KMS-11 (cell line): ENCODE data around the gene PAQR6.

ENCODE experiments used
- H2AFZ ChIP-seq: fragments of 200-600 bp; sonication (generic); 2 replicates; pipeline ENCODE4 v1.6.1; 2016; ENCODE audit warnings: antibody characterized with exemption, mixed run types, low read depth
- H3K27ac ChIP-seq: fragments of 200-600 bp; sonication (generic); 2 replicates; pipeline ENCODE4 v1.6.1; 2016; ENCODE audit warnings: mild to moderate bottlenecking, mixed run types
- H3K27me3 ChIP-seq: fragments of 200-600 bp; sonication (generic); 2 replicates; pipeline ENCODE4 v1.6.1; 2017; ENCODE audit warnings: mild to moderate bottlenecking, low read depth, mixed run types, moderate library complexity; ENCODE audit not compliant: insufficient read depth
- H3K36me3 ChIP-seq: fragments of 200-600 bp; sonication (generic); 2 replicates; pipeline ENCODE4 v1.6.1; 2017; ENCODE audit warnings: mild to moderate bottlenecking, mixed run types; ENCODE audit not compliant: insufficient read depth
- H3K4me1 ChIP-seq: fragments of 200-600 bp; sonication (generic); 2 replicates; pipeline ENCODE4 v1.6.1; 2016; ENCODE audit warnings: mild to moderate bottlenecking, low read depth, mixed run types; ENCODE audit not compliant: poor library complexity, severe bottlenecking
- H3K4me2 ChIP-seq: fragments of 200-600 bp; sonication (generic); 2 replicates; pipeline ENCODE4 v1.7.0; 2016; ENCODE audit warnings: mild to moderate bottlenecking, mixed run types
- H3K4me3 ChIP-seq: fragments of 200-600 bp; sonication (generic); IDR thresholded peaks from 2 replicates; pipeline ENCODE4 v1.6.1; 2017; ENCODE audit warnings: low read depth, low read length, mixed read lengths; ENCODE audit not compliant: insufficient read depth
- H3K79me2 ChIP-seq: fragments of 200-600 bp; sonication (generic); 2 replicates; pipeline ENCODE4 v1.6.1; 2016; ENCODE audit warnings: low read depth, mixed run types; ENCODE audit not compliant: insufficient read depth
- H3K9ac ChIP-seq: fragments of 200-600 bp; sonication (generic); 2 replicates; pipeline ENCODE4 v1.6.1; 2016; ENCODE audit warnings: mild to moderate bottlenecking, mixed run types
- H4K20me1 ChIP-seq: fragments of 200-600 bp; sonication (generic); 2 replicates; pipeline ENCODE4 v1.6.1; 2016; ENCODE audit warnings: mild to moderate bottlenecking, mixed run types; ENCODE audit not compliant: insufficient read depth
- TF ChIP-seq, protein P1 (sequence below): fragments of 200-600 bp; sonication (generic); conservative IDR thresholded peaks from 2 replicates; pipeline ENCODE4 v1.6.1; 2017; ENCODE audit warnings: low read depth, mild to moderate bottlenecking, antibody characterized with exemption, low read length, moderate library complexity, mixed read lengths

PAQR6 gene

DNA sequence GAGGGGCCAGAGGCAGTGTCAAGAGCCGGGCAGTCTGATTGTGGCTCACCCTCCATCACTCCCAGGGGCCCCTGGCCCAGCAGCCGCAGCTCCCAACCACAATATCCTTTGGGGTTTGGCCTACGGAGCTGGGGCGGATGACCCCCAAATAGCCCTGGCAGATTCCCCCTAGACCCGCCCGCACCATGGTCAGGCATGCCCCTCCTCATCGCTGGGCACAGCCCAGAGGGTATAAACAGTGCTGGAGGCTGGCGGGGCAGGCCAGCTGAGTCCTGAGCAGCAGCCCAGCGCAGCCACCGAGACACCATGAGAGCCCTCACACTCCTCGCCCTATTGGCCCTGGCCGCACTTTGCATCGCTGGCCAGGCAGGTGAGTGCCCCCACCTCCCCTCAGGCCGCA, 5.9 kb downstream of the PAQR6 start, which contains the start of gene BGLAP:
Gene BGLAP (plus strand): TSS at position 259 of the 400 bp plus-strand sequence. CDS start 48 bp downstream, at position 307.
- Histone ChIP-seq H4K20me1 (no peaks in the 10 kb centered on the region), H3K9ac (no peak within 1 kb of the TSS), H3K4me3 (no peak within 1 kb of the TSS), H3K4me2 (no peak within 1 kb of the TSS), H3K4me1 (no peaks in the 10 kb centered on the region), H3K27me3 (no peaks in the 10 kb centered on the region), H3K27ac (no peak within 1 kb of the TSS), H3K79me2 (no peaks in the 10 kb centered on the region), H2AFZ (no peak within 1 kb of the TSS), H3K36me3 (no peaks in the 10 kb centered on the region)
- TF ChIP-seq, protein P1, sequence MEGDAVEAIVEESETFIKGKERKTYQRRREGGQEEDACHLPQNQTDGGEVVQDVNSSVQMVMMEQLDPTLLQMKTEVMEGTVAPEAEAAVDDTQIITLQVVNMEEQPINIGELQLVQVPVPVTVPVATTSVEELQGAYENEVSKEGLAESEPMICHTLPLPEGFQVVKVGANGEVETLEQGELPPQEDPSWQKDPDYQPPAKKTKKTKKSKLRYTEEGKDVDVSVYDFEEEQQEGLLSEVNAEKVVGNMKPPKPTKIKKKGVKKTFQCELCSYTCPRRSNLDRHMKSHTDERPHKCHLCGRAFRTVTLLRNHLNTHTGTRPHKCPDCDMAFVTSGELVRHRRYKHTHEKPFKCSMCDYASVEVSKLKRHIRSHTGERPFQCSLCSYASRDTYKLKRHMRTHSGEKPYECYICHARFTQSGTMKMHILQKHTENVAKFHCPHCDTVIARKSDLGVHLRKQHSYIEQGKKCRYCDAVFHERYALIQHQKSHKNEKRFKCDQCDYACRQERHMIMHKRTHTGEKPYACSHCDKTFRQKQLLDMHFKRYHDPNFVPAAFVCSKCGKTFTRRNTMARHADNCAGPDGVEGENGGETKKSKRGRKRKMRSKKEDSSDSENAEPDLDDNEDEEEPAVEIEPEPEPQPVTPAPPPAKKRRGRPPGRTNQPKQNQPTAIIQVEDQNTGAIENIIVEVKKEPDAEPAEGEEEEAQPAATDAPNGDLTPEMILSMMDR = no peak

DNA sequence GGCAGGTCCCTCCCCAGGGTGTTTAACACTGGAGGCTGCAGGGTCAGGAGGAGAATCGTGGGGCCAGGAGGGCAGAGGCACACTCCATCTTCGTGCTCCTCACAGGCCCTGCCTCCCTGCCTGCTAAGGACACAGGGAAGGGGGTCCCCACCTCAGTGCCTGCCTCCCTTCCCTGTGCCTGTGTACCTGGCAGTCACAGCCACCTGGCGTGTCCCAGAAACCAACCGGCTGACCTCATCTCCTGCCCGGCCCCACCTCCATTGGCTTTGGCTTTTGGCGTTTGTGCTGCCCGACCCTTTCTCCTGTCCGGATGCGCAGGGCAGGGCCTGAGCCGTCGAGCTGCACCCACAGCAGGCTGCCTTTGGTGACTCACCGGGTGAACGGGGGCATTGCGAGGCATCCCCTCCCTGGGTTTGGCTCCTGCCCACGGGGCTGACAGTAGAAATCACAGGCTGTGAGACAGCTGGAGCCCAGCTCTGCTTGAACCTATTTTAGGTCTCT, 6.5 kb downstream of the PAQR6 start:
- Histone ChIP-seq H3K27ac (no peak overlapping the region), H2AFZ (no peak overlapping the region), H3K4me2 (no peak overlapping the region), H4K20me1 (no peaks in the 10 kb centered on the region), H3K4me1 (no peaks in the 10 kb centered on the region), H3K36me3 (no peaks in the 10 kb centered on the region), H3K4me3 (no peak overlapping the region), H3K9ac (no peak overlapping the region), H3K79me2 (no peaks in the 10 kb centered on the region), H3K27me3 (no peaks in the 10 kb centered on the region)
- TF ChIP-seq, protein P1 = no peak

DNA sequence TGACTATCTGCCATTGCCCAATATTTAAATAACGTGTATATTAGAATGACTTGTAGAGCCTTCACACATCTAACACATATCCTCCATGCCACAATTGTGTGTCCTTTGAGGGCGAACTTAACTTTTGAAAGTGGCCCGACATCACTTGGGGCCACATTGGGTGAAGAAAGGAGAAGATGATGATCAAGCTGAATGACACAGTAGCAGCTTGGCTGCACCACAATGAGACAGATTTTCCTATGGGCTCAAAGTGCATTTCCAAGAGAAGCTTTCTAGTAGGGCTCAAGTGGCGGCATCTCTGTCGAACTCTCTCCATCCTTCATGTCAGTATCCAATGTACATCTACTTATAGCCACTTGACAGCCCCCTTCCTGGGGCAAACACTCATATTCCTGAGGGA, 9.6 kb downstream of the PAQR6 start:
- Histone ChIP-seq H3K79me2 (no peaks in the 10 kb centered on the region), H2AFZ (no peak overlapping the region), H3K27ac (no peak overlapping the region), H3K36me3 (no peaks in the 10 kb centered on the region), H4K20me1 (no peaks in the 10 kb centered on the region), H3K4me2 (no peak overlapping the region), H3K4me3 (no peak overlapping the region), H3K4me1 (peaks cover 7% of the 10 kb centered on the region), H3K9ac (no peak overlapping the region), H3K27me3 (no peaks in the 10 kb centered on the region)
- TF ChIP-seq, protein P1 = no peak

DNA sequence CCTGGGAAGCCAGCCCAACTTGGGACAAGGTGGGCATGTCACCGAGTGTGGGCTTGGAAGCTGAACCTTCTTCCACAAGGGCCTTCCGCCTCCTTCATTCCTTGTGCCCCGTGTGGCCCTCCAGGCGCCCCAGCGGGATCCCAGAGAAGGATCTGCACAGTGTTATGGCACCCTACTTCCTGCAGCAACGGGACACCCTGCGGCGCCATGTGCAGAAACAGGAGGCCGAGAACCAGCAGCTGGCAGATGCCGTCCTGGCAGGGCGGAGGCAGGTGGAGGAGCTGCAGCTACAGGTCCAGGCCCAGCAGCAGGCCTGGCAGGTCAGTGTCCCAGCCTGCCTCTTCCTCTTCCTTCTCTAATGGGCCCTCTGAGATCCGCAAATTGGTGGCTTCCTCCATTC, 11.7 kb downstream of the PAQR6 start:
- Histone ChIP-seq H3K27me3 (no peaks in the 10 kb centered on the region), H3K4me3 (no peak overlapping the region), H3K4me2 (no peak overlapping the region), H2AFZ (no peak overlapping the region), H4K20me1 (no peaks in the 10 kb centered on the region), H3K36me3 (no peaks in the 10 kb centered on the region), H3K4me1 (peaks cover 26% of the 10 kb centered on the region), H3K79me2 (no peaks in the 10 kb centered on the region), H3K9ac (no peak overlapping the region), H3K27ac (no peak overlapping the region)
- TF ChIP-seq, protein P1 = no peak
